GM12875 (cell line): ENCODE measurements around the gene MACROD1.
"Not testable (repeated sequence)": the region's sequence is repeated elsewhere in the genome, so short reads cannot be mapped to it uniquely, and the experiment has no call there.

Source experiments
- H3K4me3 ChIP-seq: one replicate; pipeline ENCODE4 v1.5.1; 2011; ENCODE audit warnings: low read depth, low read length, control low read depth
- TF ChIP-seq, protein P1 (sequence below): IDR thresholded peaks from 2 replicates; pipeline ENCODE4 v1.5.1; 2011; ENCODE audit warnings: low read depth, mild to moderate bottlenecking, control low read depth, inconsistent platforms, low read length, moderate library complexity, borderline replicate concordance; ENCODE audit not compliant: insufficient read depth

MACROD1 gene

DNA sequence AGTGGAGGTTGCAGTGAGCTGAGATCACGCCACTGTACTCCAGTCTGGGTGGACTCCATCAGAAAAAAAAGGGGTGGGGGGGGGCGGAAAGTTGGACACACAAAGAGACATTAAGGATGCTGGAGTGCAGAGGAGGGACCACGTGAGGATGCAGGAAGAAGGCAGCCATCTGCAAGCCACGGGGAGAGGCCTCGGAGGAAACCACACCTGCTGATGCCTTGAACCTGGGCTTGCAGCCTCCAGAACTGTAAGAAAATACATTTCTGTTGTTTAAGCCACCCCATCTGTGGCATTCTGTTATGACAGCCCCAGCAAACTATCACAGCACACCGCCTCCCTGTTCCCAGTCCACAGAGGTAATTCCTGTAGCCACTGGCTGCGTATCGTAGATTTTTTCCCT lies 10.8 kb upstream of the MACROD1 start:
- TF ChIP-seq, protein P1, sequence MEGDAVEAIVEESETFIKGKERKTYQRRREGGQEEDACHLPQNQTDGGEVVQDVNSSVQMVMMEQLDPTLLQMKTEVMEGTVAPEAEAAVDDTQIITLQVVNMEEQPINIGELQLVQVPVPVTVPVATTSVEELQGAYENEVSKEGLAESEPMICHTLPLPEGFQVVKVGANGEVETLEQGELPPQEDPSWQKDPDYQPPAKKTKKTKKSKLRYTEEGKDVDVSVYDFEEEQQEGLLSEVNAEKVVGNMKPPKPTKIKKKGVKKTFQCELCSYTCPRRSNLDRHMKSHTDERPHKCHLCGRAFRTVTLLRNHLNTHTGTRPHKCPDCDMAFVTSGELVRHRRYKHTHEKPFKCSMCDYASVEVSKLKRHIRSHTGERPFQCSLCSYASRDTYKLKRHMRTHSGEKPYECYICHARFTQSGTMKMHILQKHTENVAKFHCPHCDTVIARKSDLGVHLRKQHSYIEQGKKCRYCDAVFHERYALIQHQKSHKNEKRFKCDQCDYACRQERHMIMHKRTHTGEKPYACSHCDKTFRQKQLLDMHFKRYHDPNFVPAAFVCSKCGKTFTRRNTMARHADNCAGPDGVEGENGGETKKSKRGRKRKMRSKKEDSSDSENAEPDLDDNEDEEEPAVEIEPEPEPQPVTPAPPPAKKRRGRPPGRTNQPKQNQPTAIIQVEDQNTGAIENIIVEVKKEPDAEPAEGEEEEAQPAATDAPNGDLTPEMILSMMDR: no peak
- no peak overlapping the region for H3K4me3 ChIP-seq

DNA sequence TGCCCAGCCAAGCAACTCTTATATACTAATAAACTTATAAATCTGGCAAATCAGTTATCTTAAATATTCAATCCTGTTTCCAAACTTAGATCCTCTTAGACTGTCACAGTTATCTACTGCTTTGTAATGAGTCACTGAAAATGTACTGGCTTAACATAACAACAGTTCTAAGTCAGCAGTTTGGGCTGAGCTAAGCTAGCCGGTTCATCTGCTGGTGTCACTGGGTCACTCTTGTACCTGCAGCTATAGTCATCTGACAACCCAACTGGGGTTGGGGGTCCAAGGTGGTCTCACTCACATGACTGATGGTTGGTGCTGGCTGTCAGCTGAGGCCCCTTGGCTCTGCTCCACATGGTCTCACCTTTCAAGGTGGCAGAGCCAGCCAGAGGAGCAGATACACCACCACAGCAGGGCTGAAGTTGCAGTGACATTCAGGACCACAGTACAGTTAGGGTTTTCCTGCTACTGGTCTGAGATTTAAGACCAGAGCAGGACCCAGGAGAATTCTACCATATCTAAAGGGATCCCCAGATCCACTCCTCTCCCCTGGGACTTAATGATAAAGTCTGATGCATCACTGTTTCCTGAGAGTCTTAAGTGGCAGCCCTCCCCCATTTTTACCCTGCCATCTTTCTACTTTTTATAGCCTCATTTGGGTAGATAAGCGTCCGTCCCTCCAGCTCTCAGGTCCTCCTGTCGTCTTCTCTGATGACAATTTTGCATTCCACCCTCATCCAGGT lies 7.9 kb upstream of the MACROD1 start:
- no peak overlapping the region for H3K4me3 ChIP-seq
- TF ChIP-seq, protein P1: no peak

DNA sequence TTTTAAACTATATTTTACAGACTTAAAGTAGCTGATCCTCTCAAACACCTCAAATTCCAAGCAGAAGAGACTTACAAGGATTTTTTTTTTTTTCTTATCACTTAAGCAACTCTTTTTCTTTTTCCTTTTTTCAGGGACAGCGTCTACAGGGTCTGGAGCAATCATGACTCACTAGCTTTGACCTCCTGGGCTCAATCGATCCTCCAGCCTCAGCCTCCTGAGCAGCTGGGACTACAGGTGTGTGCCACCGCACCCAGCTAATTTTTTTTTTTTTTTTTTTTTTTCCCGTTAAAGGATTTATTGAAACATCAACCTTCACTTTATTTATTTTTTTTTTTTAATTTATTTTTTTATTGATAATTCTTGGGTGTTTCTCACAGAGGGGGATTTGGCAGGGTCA lies 4.5 kb upstream of the MACROD1 start:
- TF ChIP-seq, protein P1: no peak
- no peak overlapping the region for H3K4me3 ChIP-seq

DNA sequence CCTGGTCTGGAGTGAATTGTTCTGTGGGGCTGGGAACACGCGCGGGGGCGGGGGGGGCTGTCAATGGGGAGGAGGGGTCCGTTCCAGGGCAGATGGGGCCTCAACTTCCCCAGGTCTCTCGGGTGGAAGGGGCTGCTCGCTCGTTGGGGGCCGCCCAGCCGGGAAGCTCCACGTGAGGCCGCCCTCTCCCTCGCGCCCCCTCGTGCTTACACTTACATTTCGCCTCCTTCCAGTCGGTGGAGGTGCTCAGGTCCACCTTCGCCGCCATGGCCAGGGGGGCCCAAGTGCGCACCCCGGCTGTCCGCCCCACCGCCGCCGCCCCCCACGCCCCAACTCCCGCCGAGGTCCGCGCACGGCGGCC lies 452 bp downstream of the MACROD1 start:
- TF ChIP-seq, protein P1: 0 out of 2 replicates have a peak, but pooled peaks have one; percentile 18

DNA sequence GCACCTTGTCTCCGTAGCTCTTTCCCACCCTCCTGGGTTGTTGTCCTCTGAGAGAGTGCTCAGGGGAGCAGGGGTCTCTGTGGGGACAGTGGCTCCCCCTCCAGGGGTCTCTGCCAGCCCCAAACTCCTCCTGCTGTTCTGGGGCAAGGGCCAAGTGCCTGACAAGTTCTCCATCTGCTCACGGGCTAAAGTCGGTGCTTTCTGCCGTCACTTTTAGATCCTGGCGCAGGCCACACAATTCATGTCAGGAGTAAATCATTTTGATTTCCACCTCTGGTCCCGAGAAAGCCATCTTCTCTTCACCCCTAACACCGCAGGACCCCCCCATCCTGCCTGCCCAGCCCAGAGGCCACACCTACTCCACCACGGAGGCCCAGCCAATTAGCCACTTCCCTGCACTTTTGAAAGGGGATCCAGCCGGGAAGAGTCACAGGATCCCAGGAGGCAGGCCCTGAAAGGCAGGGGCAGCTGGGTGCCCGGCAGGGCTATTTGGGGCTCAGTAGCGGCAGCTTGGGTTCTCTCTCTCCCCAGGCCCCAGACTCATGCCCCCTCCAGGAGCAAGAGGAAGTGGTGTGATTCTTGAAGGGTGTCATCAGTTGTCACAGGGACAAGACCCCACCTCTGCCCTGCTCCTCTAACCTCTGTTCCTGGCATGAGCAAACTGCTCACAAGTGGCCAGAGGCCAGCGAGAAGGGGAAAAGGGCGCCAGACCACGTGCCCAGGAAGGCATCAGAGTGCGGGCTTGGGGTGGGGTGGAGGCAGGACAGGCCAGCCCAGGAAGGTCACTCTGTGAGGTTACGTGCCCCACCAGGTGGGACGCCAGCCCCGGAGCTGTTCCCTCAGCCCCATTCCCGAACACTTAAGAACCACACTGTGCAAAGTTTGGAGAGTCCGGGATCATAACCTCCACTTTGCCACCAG lies 1.3 kb downstream of the MACROD1 start:
- H3K4me3 ChIP-seq: peak overlapping the region; percentile 42
- TF ChIP-seq, protein P1: no peak

More for the DNA sequence above, 452 bp downstream of the MACROD1 start:
- peak overlapping the region; percentile 77 for H3K4me3 ChIP-seq

DNA sequence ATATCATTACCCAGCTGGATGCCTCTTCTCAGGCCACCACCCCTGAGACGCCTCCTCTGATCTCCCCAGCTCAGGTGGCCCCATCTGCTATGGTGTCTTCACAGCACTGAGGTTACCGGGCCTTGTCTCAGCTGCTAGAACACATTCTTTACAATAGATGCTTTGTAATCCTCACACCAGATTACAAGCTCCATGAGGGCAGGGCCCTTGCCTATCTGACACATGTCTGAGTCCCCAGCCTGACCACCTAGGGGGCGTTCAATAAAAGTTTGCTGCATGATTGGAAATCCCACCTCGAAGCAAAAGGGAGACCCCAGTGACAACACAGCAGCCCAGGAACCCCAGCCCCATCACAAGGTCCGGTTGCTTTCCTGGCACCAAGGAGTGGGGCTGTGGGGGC lies 2.0 kb downstream of the MACROD1 start:
- H3K4me3 ChIP-seq: no peak overlapping the region
- TF ChIP-seq, protein P1: no peak

DNA sequence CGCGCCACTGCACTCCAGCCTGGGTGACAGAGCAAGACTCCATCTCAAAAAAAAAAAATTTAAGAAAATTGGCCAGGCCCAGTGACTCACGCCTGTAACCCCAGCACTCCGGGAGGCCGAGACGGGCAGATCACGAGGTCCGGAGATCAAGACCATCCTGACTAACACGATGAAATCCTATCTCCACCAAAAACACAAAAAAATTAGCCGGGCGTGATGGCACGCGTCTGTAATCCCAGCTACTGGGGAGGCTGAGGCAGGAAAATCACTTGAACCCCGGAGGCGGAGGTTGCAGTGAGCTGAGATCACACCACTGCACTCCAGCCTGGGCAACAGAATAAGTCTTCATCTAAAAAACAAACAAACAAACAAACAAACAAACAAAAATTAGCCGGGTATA lies 3.1 kb downstream of the MACROD1 start:
- H3K4me3 ChIP-seq: not testable (repeated sequence)
